Activated CD8-positive, alpha-beta memory T cell treated with anti-CD3 and anti-CD28 coated beads for 4 hours (primary cell): ENCODE measurements around the gene CTNNA2.
"Not testable (repeated sequence)": the region's sequence is repeated elsewhere in the genome, so short reads cannot be mapped to it uniquely, and the experiment has no call there.

Experiments
- DNase-seq, 2 donors: peaks; one replicate each; pipeline ENCODE4 v3.0.0-alpha.2; 2020; ENCODE audit warnings: low read depth in 2 of 2

Gene CTNNA2

DNA sequence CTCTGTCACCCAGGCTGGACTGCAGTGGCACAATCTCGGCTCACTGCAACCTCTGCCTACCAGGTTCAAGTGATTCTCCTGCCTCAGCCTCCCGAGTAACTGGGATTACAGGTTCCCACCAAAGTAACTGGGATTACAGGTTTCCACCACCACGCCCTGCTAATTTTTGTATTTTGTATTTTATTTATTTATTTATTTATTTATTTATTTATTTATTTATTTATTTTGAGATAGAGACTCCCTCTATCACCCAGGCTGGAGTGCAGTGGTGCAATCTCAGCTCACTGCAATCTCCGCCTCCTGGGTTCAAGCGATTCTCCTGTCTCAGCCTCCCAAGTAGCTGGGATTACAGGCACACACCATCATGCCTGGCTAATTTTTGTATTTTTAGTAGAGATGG lies 633.9 kb downstream of the CTNNA2 start:
- DNase-seq: not testable (repeated sequence)

DNA sequence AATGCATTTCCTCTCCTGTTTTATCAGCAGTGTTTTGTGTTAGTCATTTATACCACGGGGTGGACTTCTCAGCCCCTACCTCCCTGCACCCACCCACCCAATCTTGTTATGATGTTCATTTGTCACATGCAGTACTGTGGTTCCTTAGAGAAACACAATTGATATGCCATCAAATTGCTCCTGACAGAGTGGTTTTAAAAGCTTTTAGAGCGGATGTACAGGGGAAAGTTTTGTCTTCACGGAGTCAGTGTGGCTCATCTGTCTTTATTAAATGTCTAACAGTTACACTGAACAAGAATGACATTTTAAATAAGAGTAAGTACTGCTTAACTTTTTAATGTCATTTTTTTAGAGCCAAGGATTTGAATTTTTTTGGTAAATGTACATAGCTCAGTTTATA lies 634.8 kb downstream of the CTNNA2 start:
- DNase-seq: no peak

DNA sequence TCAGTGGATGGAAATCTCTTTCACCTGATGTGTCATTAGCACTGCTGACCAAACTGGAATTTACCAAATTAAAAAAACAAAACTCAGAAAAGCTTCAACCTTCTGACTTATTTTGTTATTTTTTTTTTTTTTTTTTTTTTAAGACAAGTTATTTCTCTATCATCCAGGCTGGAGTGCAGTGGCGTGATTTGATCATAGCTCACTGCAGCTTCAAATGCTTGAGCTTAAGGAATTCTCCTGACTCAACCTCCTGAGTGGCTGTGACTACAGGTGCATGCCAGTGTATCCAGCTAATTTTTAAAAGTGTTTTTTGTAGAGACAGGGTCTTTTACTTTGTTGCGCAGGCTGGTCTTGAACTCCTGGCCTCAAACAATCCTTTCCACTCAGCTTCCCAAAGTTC lies 636.1 kb downstream of the CTNNA2 start:
- DNase-seq: no peak

DNA sequence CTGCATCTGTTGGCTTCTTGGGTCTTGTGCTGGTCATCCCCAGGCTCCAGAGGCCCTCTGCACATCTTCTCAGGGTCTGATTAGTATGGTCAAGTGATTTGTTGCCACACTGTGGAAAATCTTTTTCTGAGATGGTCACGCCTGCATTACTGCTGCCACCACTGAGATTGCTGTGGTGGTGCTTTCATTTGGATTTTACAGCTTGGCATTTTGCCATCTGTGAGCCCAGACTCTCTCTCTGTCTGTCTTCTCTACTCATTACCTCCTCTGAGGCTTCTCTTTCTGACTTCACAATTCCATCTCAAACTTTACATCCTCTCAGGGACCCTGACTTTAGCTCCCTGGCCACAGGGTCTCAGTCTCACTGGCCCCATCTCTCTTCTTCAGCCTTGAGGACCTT lies 637.1 kb downstream of the CTNNA2 start:
- DNase-seq: no peak

DNA sequence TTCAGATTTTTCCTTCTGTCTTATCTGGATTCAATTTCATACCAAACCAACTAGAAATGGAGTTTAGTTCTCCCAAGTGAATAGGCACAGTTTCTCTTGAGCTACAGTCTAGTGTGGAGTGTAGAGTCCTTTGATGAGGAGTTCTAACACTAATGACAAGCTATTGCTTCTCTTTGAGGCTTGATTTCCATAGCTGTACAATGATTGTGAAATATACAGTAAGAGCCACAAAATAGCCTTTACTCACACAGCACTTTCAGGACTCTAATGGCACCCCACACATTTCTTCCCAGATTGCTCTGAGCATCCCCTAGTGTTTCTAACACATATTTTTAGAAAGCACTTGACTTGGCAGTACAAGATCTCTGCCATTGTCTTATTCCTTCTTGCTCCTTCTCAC lies 638.4 kb downstream of the CTNNA2 start:
- no peak for DNase-seq

DNA sequence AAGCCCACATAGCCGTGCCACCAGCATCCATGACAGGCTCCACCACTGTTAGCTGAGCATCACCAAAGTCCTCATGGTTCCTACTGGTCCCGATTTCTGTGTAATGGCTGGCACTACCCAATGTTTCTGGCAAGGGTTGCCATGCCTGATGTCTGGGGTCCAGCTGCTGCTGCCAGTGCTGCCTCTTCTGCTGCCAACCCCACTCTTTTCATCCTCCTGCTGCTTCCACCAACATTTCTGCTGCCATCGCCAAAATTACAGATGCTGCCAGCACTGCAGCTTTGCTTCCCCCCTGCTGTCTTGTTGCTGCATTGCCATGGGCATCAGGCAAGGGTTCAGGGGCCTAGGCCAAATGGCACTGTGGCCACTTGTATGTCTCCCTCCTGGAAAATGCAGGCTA lies 638.8 kb downstream of the CTNNA2 start:
- DNase-seq: no peak

DNA sequence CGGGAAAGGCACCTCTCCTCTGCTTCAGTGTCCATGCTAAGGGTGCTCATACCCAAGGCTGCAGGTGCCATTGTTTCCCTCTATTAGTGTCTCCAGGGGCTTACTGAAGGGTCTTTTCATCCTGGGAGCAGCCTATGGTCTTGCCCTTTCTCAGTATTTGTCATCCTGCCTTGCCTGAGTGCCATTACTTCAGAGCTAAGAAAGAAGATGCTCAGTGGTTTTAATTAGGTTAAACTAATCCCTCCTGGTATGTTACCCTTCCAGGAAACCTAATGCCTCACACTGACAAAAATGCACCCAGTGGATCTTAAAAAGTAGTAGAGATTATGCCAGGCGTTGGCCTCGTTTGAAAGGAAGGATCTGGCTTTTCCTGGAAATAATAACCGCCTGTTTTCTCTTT lies 640.3 kb downstream of the CTNNA2 start:
- no peak for DNase-seq

DNA sequence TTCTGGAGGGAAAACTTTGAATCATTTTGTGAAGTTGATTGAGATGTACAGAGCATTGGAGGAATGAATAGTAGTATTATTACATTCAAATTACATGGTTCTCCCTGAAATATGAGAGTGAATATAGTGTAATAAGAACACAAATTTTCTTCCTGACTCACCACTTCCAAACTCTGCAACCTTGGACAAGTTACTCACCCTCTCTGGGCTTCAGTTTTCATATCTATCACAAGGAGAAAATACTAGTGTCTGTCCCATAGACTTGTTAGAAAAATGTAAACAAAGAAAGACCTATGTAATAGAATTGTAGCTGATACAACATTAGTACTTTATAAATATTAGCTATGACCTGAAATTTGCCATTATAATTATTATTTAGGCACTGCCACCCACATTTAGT lies 640.9 kb downstream of the CTNNA2 start:
- DNase-seq: no peak

DNA sequence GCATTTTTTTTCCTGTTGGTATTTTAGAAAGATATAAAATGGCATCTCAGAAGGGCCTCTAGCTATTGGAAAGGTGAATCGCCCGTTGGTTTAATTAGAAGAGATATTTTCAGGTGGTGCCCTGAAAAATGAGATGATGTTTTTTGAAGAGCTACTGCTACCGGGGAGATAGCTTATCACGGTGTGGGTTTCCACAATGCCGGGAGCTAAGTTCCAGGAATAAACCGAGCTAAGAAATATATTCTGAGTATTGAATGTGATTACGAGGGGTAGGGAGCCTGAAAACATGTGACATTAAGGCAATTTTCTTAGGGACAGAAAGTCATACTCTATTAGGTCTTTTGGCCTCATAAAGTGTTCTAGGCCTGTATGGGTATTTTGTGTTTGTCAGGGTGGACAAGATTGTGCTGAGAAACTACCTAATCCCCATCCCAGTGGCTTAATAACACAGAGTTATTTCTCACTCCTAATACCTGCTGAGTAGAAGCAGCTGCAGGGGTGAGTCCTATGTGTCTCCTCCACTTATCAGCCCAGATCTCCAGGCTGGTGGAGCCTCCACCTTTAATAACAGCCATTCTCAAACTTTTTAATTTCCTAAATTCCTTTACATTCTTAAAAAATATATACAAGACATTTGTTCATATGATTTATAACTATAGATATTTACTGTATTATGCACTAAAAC lies 641.5 kb downstream of the CTNNA2 start:
- no peak for DNase-seq

DNA sequence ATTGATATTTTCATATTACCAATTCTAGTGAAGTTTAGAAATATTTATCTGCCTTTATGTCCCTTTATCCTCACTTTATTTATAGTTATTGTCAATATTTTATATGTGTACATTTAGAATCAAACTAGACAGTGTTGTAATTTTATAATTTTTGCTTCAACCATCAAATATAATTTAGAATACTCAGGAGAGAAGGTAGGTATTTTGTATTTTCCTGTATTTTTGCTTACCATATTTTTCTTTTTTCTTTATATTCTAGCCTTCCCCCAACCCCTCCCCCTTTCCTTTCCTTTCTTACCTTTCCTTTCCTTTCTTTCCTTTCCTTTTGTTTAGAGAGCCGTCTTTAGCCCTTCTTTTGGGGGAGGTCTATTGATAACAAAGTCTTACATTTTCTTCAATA lies 651.5 kb downstream of the CTNNA2 start:
- no peak for DNase-seq

DNA sequence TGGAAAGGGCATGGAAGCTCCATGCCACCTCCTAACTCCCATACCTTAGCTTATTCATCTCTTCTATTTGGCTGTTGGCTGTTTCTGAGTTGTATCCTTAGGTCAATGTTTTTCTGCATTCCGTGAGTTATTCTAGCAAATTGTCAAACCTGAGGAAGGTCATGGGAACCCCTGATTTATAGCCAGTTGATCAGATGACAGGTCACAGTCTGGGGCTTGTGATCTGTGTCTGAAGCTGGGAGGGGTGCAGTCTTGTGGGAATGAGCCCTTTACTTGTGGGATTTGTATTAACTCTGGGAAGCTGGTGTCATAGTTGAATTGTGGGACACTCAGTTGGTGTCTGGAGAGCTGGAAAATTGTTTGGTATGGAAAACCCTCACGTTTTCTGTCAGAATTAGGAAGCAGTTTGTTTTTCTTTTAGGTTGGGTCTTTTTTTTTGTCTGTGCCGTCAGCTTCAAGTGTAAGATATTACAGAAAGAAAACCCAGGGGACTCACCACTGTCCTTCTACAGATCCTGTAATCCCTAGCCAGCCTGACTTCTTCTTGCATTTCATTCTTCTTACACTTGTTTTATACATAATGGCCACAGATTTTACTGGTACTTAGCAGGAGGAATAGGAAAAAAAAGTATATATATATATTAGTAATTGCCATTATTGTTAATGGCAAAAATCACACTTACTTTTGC lies 653.8 kb downstream of the CTNNA2 start:
- DNase-seq: no peak

DNA sequence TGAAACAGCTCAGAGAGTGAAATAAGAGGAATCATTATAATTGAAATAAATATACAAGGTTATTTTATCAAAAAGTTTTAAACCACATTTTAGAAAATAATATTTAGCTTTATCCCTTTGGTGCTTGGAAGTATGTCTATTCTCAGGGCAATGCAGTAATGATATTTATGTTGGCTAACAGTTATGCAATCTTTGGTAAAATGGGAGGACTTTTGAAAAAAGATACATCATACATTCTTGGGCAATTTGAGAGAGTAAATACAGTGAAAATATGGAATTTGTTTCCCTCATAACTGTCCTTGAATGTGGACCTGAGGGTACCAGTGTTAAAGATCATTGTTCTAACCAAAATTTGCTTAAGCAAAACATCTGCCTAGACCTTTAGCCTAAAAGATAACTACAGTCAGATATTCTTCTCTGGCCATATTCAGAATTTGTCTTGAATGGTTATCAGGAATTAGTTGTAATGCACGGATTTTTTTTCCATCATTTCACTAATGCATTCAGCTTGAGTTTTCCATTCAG lies 654.5 kb downstream of the CTNNA2 start:
- DNase-seq: no peak

DNA sequence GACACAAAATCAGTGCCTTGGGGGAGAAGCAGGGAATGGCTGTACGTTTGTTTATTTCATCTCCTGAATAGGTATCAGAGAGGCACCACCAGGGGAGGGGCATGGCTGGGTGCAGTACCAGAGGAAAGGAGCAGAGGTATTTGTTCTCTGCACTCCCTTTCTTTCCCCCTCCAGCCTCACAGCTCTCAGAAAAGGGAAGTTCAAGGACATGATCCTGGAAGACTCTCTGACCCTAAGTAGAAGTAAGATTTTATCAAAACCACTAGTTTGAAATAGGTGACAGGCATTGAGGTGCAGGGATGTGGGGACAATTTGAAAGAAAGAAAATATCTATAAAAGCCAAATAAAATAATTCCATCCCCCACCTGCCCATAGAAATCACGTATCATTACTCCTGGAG lies 655.2 kb downstream of the CTNNA2 start:
- no peak for DNase-seq

DNA sequence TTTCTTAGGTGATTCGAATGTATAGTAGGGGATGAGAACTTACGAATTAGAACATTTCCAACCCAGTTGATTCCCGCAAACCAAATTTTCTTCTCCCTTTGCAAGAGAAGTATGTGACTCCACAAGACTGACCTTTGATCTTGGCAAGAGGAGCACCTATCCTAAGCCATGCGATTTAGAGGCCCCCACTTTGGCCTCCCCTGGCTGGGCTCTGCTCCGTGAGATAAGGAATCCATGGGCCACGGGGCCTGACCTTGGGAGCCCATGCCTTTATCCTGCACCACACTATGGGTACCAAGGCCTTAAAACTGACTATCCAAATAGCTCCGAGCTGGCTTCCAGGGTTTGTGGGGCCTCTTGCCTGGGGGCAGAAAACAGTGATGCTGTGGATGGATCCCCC lies 656.0 kb downstream of the CTNNA2 start:
- no peak for DNase-seq

DNA sequence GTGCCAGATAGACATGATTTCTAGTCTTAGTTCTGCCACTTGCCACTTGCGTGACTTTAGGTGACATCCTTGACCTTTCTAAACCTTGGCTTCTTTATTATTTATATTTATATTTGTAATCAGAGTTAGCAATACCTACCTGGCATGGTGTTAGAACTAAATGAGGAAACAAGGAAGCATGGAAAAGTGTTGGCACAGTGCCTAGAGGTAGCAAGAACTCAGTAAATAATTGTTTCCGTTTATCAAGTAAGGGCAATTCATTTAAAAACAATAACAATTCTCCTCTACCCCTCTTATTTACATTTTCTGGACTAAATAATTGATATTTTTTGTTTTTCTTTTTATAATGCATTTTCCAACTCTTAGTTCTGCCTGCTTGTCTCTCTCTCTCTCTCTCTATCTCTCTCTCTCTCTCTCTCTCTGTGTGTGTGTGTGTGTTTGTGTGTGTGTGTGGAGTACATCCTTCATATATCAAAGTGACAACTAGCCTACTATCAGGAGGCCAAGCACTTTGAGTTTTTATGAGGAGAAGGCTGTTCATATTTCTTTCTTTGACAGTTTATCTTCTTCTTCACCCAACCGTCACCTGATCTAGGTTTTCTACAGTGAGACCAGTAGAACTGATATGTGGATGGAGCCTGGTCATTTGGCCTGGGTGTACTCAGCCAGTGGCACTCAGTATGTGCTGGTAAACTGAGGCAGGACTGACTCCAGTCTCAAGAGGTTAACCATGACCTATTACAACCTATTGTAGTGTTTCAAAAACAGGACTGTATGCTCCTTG lies 657.2 kb downstream of the CTNNA2 start:
- no peak for DNase-seq

DNA sequence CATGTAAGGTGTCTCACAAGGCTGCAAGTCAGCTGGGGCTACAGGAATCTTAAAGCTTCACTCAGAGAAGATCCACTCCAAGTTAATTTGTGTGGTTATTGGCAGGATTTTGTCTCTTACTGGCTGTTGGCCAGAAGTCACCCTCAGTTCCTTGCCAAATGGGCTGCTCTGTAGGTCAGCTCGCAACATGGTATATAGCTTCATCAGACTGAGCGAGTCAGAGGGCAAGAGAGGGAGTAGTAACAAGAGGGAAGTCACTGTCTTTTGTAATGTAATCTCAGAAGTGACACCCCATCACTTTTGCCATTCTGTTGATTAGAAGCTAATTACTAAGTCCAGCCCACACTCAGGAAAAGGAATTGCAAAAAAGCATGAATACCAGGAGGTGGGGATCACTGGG lies 672.2 kb downstream of the CTNNA2 start:
- DNase-seq: no peak

DNA sequence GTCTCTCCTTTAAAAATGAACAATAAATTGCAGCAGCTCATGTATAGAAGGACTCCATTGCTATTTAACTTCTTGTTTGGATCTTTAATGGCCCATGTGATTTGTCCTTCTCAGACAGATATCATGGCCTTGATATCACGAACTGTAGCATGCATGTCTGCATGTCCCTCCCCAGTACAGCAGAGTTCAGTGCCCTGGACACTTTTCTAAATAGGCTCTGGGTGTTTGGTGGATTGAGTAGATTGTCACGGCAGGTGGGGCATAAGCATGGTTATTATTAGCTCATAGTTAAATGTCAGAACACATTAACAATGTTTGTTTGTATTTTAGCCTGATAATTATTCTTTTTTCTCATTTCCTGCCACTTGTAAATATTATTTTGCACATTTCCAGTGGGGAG lies 673.4 kb downstream of the CTNNA2 start:
- DNase-seq: no peak

DNA sequence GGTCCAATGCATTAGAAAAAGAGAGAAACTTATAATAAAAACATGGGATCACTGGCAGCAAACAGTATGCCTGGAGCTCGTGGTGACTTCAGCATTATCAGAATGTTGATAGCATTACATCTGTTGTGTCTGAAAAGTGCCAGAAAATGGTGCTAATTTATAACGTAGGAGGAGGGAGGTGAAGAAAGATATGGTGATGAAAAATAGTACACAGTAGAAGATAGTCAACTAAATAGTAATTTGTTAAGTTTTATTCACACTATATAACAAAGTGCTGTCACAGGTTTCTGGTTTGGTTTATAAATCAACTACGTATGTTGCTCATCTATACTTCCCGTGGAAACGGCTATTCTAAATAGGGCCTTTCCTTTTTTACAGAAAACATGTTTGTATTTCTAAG lies 674.3 kb downstream of the CTNNA2 start:
- no peak for DNase-seq

DNA sequence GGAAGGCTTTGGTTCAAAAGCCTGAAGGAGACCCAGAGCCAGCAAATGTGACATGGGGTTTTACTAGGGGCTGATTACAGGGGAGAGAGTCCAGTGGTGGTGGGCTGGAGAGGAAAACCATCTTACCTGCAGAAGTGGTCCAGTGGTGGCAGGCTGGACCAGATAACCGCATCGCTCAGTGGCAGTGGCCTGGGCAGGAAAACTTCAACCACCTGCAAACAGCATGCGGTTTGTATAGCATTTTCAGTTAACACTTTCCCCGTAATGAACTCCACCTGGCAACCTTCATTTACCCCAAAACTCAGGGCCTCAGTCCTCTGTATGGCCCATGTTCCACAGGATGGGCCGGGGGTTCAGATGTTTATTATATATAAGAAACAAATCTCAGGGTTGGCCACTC lies 677.3 kb downstream of the CTNNA2 start:
- no peak for DNase-seq

DNA sequence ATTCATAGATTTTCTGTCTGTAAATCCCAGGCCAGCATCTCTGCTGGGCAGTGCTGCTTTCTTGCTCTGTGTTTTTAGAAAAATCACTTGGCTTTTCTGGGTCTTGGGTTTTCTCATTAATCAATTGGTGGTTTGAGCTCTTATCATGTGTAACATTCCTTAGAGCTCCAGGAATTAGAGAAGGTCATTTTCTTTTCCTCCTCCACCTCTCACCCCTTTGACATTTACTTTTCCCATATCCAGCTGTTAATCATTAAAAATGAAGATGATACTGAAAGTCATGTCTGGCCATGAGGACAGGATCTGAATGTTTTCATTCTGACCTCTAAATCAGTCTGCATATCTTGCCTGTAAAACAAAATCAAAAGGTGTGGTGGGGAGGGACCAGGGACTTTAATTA lies 680.7 kb downstream of the CTNNA2 start:
- DNase-seq: no peak

DNA sequence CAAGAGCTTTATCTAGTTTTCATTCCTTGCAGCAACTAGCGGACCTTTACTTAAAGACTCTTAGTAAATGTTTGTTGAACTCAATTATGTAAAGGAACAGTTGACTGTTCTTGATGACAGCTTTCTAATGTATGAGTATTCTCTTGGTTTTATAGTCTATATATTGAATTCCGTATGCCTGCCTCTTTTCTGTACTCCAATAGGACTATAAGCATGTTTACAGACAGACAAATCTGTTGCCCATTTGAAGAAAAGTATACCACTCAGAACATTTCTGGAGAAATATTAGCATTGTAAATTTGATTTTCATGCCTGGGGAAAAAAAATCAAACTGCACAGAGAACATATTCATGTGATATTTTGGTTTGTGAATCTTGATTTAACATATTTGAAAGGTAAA lies 682.2 kb downstream of the CTNNA2 start:
- DNase-seq: no peak

DNA sequence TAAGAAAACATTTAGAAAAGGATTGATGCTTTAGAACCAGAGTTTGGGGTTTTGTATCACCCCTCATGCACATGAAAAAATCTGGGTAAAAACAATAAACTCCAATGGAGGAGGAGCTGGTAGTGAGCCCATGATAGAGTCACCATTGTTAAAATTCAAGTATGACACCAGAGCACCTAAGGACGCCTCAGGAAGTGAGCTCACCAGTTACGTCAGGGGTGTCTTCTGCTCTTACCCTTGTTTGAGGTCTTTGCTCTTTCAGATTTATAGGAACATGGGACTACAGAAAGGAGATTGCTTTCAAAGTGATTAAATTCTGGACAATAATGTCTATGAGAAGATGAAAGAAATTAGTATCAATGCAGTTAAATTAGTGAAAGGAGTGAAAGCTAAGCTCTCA lies 685.2 kb downstream of the CTNNA2 start:
- DNase-seq: no peak

DNA sequence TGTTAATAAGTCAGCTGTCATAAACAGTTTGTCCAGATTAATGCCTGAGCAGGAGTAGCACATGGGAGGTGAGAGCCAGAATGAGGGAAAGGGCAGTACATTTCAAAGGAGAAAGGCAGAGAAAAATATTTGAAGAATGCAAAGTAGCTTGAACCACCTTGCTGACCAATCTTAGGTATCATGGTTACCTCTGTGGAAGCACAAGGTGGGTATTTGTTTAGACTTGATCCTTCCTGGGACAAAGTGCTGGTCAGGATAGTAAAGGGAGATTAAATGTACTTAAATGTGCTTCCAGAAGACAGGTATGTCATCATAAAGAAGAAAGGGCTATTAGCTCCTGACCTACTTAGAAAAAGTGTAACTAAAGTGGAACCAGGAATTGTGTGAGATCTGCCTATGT lies 686.7 kb downstream of the CTNNA2 start:
- no peak for DNase-seq
